A549 (cell line): ENCODE measurements around the gene MNX1. TPM values are rescaled to one million over a fixed set of nuclear protein-coding genes. Genes with fewer than 3 reads are reported as not detected.

Experiments
- ATAC-seq, 2 experiments: fragments of 200-7000 bp in 1 of 2; fragments of >200 bp in 1 of 2; cut with Nextera tagmentation in 1 of 2; cut with Tn5 transposase in 1 of 2; 3 replicates each; pipeline versions ENCODE4 v1.8.0 to v1.9.1; 2018 to 2020; ENCODE audit warnings: mild to moderate bottlenecking in 1 of 2, moderate library complexity in 1 of 2
- CTCF ChIA-PET: fragments of 300-600 bp; sonication (Branson Sonifier 250); formaldehyde crosslinking; extraction: SDS; loops from one replicate; lab custom pipeline; 2021; ENCODE audit warnings: antibody characterized with exemption, inconsistent platforms; lab: Yijun Ruan, JAX
- POLR2A ChIA-PET: fragments of 350-600 bp; formaldehyde crosslinking; extraction: SDS; loops from one replicate; lab custom pipeline; 2021; ENCODE audit warnings: antibody characterized with exemption, inconsistent platforms; lab: Yijun Ruan, JAX
- DNase-seq, 2 experiments: peaks; one replicate each; pipeline versions ENCODE4 v3.0.0 to v3.0.0-alpha.2; 2011 to 2016; ENCODE audit warnings: low read depth in 1 of 2, low spot score in 1 of 2
- FAIRE-seq: peaks from 2 replicates; lab custom pipeline; 2011; peaks lifted over from hg19 to GRCh38; lab: Jason Lieb, UNC
- H3K27ac ChIP-seq, 2 experiments: fragments of >200 bp; sonication (Bioruptor Twin); formaldehyde crosslinking; 3 replicates each; pipeline ENCODE4 v1.5.1; 2016 to 2017
- H3K4me1 ChIP-seq: fragments of >200 bp; sonication (Bioruptor Twin); formaldehyde crosslinking; 3 replicates; pipeline ENCODE4 v1.6.1; 2016
- H3K4me2 ChIP-seq: fragments of >200 bp; sonication (Bioruptor Twin); formaldehyde crosslinking; 3 replicates; pipeline ENCODE4 v1.6.1; 2016
- H3K4me3 ChIP-seq: fragments of >200 bp; sonication (Bioruptor Twin); formaldehyde crosslinking; 3 replicates; pipeline ENCODE4 v1.5.1; 2016
- H3K9me3 ChIP-seq: fragments of >200 bp; sonication (Bioruptor Twin); formaldehyde crosslinking; 3 replicates; pipeline ENCODE4 v1.6.1; 2016
- CBX8 ChIP-seq: fragments of 200-600 bp; sonication (generic); IDR thresholded peaks from 2 replicates; pipeline ENCODE4 v1.6.1; 2016
- E2F6 ChIP-seq: IDR thresholded peaks from 2 replicates; pipeline ENCODE4 v1.6.1; 2012; ENCODE audit warnings: low read depth, borderline replicate concordance
- FOXS1 ChIP-seq: fragments of 250-450 bp; sonication (Bioruptor Pico); IDR thresholded peaks from 2 replicates; pipeline ENCODE4 v1.5.0; 2020; ENCODE audit warnings: mild to moderate bottlenecking, moderate library complexity
- GATA3 ChIP-seq: IDR thresholded peaks from 2 replicates; pipeline ENCODE4 v1.6.1; 2012; ENCODE audit warnings: borderline replicate concordance
- HOXB5 ChIP-seq: fragments of 250-450 bp; sonication (Bioruptor Pico); IDR thresholded peaks from 2 replicates; pipeline ENCODE4 v1.5.0; 2020; ENCODE audit warnings: mild to moderate bottlenecking, moderate library complexity
- JUN ChIP-seq, 2 experiments: fragments of >200 bp; sonication (Bioruptor Twin); formaldehyde crosslinking; IDR thresholded peaks; 2 replicates in 1 of 2; 3 replicates in 1 of 2; pipeline ENCODE4 v1.6.1; 2016 to 2017
- JUNB ChIP-seq: fragments of >200 bp; sonication (Bioruptor Twin); formaldehyde crosslinking; IDR thresholded peaks from 2 replicates; pipeline ENCODE4 v1.6.1; 2016
- MAX ChIP-seq: IDR thresholded peaks from 2 replicates; pipeline ENCODE4 v1.6.1; 2012
- MAZ ChIP-seq: fragments of 150-350 bp; IDR thresholded peaks from 2 replicates; pipeline ENCODE4 v1.6.1; 2014; ENCODE audit warnings: antibody characterized with exemption, low read depth, low read length, borderline replicate concordance
- NPAS2 ChIP-seq: fragments of 250-450 bp; sonication (Bioruptor Pico); IDR thresholded peaks from 2 replicates; pipeline ENCODE4 v1.8.0; 2022; ENCODE audit warnings: mild to moderate bottlenecking, moderate library complexity, borderline replicate concordance
- PHF8 ChIP-seq: fragments of 200-600 bp; sonication (generic); IDR thresholded peaks from 2 replicates; pipeline ENCODE4 v1.6.1; 2016; ENCODE audit warnings: low read depth, mild to moderate bottlenecking, antibody characterized with exemption, moderate library complexity, borderline replicate concordance
- RFX5 ChIP-seq: fragments of 450-650 bp; IDR thresholded peaks from 2 replicates; pipeline ENCODE4 v1.7.1; 2014; ENCODE audit warnings: antibody characterized with exemption, mild to moderate bottlenecking, moderate library complexity
- SMC3 ChIP-seq: fragments of >200 bp; sonication (Bioruptor Twin); formaldehyde crosslinking; IDR thresholded peaks from 3 replicates; pipeline ENCODE4 v1.6.1; 2018; ENCODE audit warnings: inconsistent platforms
- TP53 ChIP-seq: fragments of 250-450 bp; sonication (Bioruptor Pico); IDR thresholded peaks from 2 replicates; pipeline ENCODE4 v1.5.0; 2021; ENCODE audit warnings: mild to moderate bottlenecking, moderate library complexity
- USF2 ChIP-seq: fragments of 450-650 bp; IDR thresholded peaks from 2 replicates; pipeline ENCODE4 v1.6.1; 2014; ENCODE audit warnings: antibody characterized with exemption
- ZSCAN20 ChIP-seq: fragments of 250-450 bp; sonication (Bioruptor Pico); IDR thresholded peaks from 2 replicates; pipeline ENCODE4 v1.8.0; 2022; ENCODE audit warnings: mild to moderate bottlenecking, moderate library complexity
- WGBS: methylation state at CpG from one replicate; pipeline ENCODE4 v1.1.6; 2017; ENCODE audit errors: missing lambda C conversion rate; 5-methylcytosine and 5-hydroxymethylcytosine counted together
- polyA plus RNA-seq, 4 experiments: library from polyadenylated mRNA; depleted of rRNA in 3 of 4; stranded (reverse); fragments of >200 nt; fragmentation: RNase III in 1 of 4; extraction: RNeasy Plus Mini Kit Qiagen cat#74134 plus additional on column Dnase treatment in 1 of 4; gene quantifications; 2 replicates in 3 of 4; 3 replicates in 1 of 4; pipeline ENCODE4 v1.2.3, GENCODE V29; 2011 to 2017

MNX1 gene
- polyA plus RNA-seq, 2 of the 4 experiments (the other 2 are of a cell fraction) = 0.70 to 4.5 TPM

GRCh38 chr7:157013101-157013500 is 2.6 kb upstream of the MNX1 start:
- Histone ChIP-seq H3K4me2 (no peak overlapping the region), H3K4me3 (no peak overlapping the region), H3K4me1 (peaks cover 13% of the 10 kb centered on the region), H3K27ac (no peak overlapping the region), H3K9me3 (no peaks in the 10 kb centered on the region)
- TF ChIP-seq PHF8 = no peak
- no peak for TF ChIP-seq MAZ
- TF ChIP-seq GATA3 = no peak
- no peak for TF ChIP-seq E2F6
- FAIRE-seq (no peak), ATAC-seq (no peak), DNase-seq (no peak)
- POLR2A ChIA-PET = no interaction called here
- CTCF ChIA-PET = interaction anchor here (0.7 to 0.9 kb wide), 3 partner anchors 11 to 98 kb away, joined by 3 read pairs; no protein-coding TSS in a partner anchor

DNA sequence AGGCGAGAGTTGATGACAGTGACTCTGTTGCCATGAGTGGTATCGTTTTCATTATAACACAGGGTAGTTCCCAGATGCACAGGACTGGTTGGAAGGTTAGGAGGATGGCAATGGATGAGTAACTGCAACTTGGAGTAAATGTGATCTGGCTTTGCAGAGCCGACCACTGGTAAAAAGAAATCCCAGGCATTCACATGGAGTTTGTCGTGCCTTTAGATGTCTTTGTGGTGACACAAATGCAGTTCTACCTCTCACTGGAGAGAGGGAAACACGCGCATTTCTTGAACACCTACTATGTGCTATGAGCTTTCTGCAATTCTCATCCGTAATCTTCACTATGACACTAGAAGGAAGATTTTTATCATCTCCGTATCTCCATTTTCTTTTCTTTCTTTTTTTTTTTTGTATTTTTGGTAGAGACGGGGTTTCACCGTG is 1.7 kb upstream of the MNX1 start:
- no peak for TF ChIP-seq GATA3
- TF ChIP-seq CBX8 = no peak
- TF ChIP-seq SMC3 = no peak
- no peak for TF ChIP-seq TP53 (CRISPR knock-in tag)
- Histone ChIP-seq H3K4me2 (peak overlapping the region; percentile 89), H3K4me1 (peaks cover 23% of the 10 kb centered on the region), H3K27ac (no peak overlapping the region), H3K4me3 (no peak overlapping the region), H3K9me3 (no peaks in the 10 kb centered on the region)
- ATAC-seq = no peak
- ChIA-PET POLR2A (no interaction called here), CTCF (interaction anchor here (0.7 kb wide), 1 partner anchor 97 kb away, joined by 3 read pairs; no protein-coding TSS in a partner anchor)
- no peak for DNase-seq
- FAIRE-seq = no peak
- WGBS = 91% methylated on average over 10 of the region's 10 CpGs

GRCh38 chr7:157011333-157012112 is 1.1 kb upstream of the MNX1 start:
- ChIA-PET POLR2A (no interaction called here), CTCF (interaction anchor here (1.4 kb wide), 1 partner anchor 169 kb away, joined by 4 read pairs; no protein-coding TSS in a partner anchor)
- Histone ChIP-seq H3K27ac (peak overlapping the region; percentile 92 to 93), H3K4me3 (peak overlapping the region; percentile 96), H3K4me2 (peak overlapping the region; percentile 89), H3K4me1 (peaks cover 24% of the 10 kb centered on the region), H3K9me3 (no peaks in the 10 kb centered on the region)
- ATAC-seq = peak in 1 of 2 experiments; percentile 23; a peak in 3 of 6 replicates
- 47% methylated on average over 28 of the region's 37 CpGs for WGBS
- TF ChIP-seq E2F6 (peak; percentile 75), FOXS1 (CRISPR knock-in tag) (no peak), JUN (IDR thresholded peaks at IDR 0.05) (no peak), HOXB5 (CRISPR knock-in tag) (no peak), JUNB (no peak), MAX (peak; percentile 77)
- TF ChIP-seq, all 56 proteins: peak for 2
- DNase-seq (no peak), FAIRE-seq (no peak)

GRCh38 chr7:157009778-157010587 is 480 bp downstream of the MNX1 start:
- DNase-seq = peak in 1 of 2 experiments; percentile 60

More at GRCh38 chr7:157009778-157010587, 480 bp downstream of the MNX1 start:
- WGBS = no CpG with 5 or more reads among the region's 130 CpGs
- Histone ChIP-seq H3K27ac (peak overlapping the region; percentile 92 to 93), H3K4me3 (peak overlapping the region; percentile 96), H3K4me1 (peaks cover 24% of the 10 kb centered on the region), H3K4me2 (peak overlapping the region; percentile 89), H3K9me3 (no peaks in the 10 kb centered on the region)
- ChIA-PET POLR2A (interaction anchor here (0.5 to 1.1 kb wide), 6 partner anchors 10 to 1971 kb away, joined by 3 to 8 read pairs (median 3); partner anchors contain the start of gene LMBR1), CTCF (interaction anchor here (0.5 to 1.4 kb wide), 4 partner anchors 13 to 170 kb away, joined by 3 to 4 read pairs (median 3); no protein-coding TSS in a partner anchor)
- FAIRE-seq = no peak
- no peak for TF ChIP-seq USF2
- 0 out of 2 replicates have a peak, but pooled peaks have one; percentile 47 for TF ChIP-seq PHF8
- TF ChIP-seq ZSCAN20 (CRISPR knock-in tag) = no peak
- no peak for TF ChIP-seq NPAS2 (CRISPR knock-in tag)
- TF ChIP-seq RFX5 = no peak
- ATAC-seq = peak; percentile 35 to 56
